OCI-LY3 (cell line): ENCODE measurements around the gene OPCML.

Experiments
- H2AFZ ChIP-seq: fragments of 200-600, 300-600 bp; shearing (Covaris generic); 2 replicates; pipeline ENCODE4 v1.6.0; 2014; ENCODE audit warnings: antibody characterized with exemption, low read depth, low read length
- H3K27ac ChIP-seq: fragments of 200-600, 300-600 bp; sonication (generic); 2 replicates; pipeline ENCODE4 v1.5.1; 2014; ENCODE audit warnings: mild to moderate bottlenecking, low read length, moderate library complexity, mixed read lengths
- H3K27me3 ChIP-seq: fragments of 200-600, 300-600 bp; sonication (generic); 2 replicates; pipeline ENCODE4 v1.6.1; 2014; ENCODE audit warnings: low read depth, low read length, mixed read lengths
- H3K36me3 ChIP-seq: fragments of 200-600, 300-600 bp; sonication (generic); replicated peaks from 2 replicates; pipeline ENCODE3; 2014; ENCODE audit warnings: low read depth, low read length, mixed read lengths
- H3K4me1 ChIP-seq: fragments of 300-600, 200-600 bp; sonication (generic); 2 replicates; pipeline ENCODE4 v1.6.1; 2014; ENCODE audit warnings: low read length, mixed read lengths
- H3K4me2 ChIP-seq: fragments of 200-600, 300-600 bp; sonication (generic); 2 replicates; pipeline ENCODE4 v1.6.1; 2014; ENCODE audit warnings: low read length, mixed read lengths
- H3K4me3 ChIP-seq: fragments of 300-600, 200-600 bp; sonication (generic); 2 replicates; pipeline ENCODE4 v1.5.1; 2014; ENCODE audit warnings: antibody characterized with exemption, mild to moderate bottlenecking, low read length, moderate library complexity
- H3K79me2 ChIP-seq: fragments of 300-600, 200-600 bp; shearing (Covaris generic); 2 replicates; pipeline ENCODE4 v1.6.1; 2014; ENCODE audit warnings: mild to moderate bottlenecking, low read length, mixed read lengths
- H3K9ac ChIP-seq: fragments of 300-600, 200-600 bp; shearing (Covaris generic); 2 replicates; pipeline ENCODE4 v1.6.0; 2014; ENCODE audit warnings: mild to moderate bottlenecking, low read length, moderate library complexity
- H3K9me3 ChIP-seq: fragments of 200-600, 300-600 bp; shearing (Covaris generic); 2 replicates; pipeline ENCODE4 v1.6.1; 2014; ENCODE audit warnings: low read length, mixed read lengths; ENCODE audit not compliant: insufficient read depth
- H4K20me1 ChIP-seq: fragments of 200-600, 300-600 bp; sonication (generic); 2 replicates; pipeline ENCODE4 v1.6.1; 2016; ENCODE audit warnings: low read length, mixed read lengths; ENCODE audit not compliant: insufficient read depth
- EZH2phosphoT487 ChIP-seq: fragments of 200-600 bp; shearing (Covaris generic); IDR thresholded peaks from 2 replicates; pipeline ENCODE4 v1.6.1; 2018; ENCODE audit warnings: antibody characterized with exemption, mixed run types, low read depth
- TF ChIP-seq, protein P1 (sequence below): fragments of 200-600, 300-600 bp; sonication (generic); IDR thresholded peaks from 2 replicates; pipeline ENCODE4 v1.5.1; 2014; ENCODE audit warnings: antibody characterized with exemption, low read length, low read depth

Gene OPCML

GRCh38 chr11:133509924-133510697 is 22.2 kb downstream of the OPCML start:
- Histone ChIP-seq H3K36me3 (no peaks in the 10 kb centered on the region), H4K20me1 (peaks cover 4% of the 10 kb centered on the region; the same call in 1 of the 2 replicates), H3K4me3 (no peak overlapping the region), H2AFZ (no peak overlapping the region), H3K27ac (no peak overlapping the region), H3K9me3 (no peaks in the 10 kb centered on the region), H3K79me2 (no peaks in the 10 kb centered on the region), H3K9ac (no peak overlapping the region), H3K27me3 (peaks cover 9% of the 10 kb centered on the region), H3K4me2 (no peak overlapping the region), H3K4me1 (peaks cover 15% of the 10 kb centered on the region)
- TF ChIP-seq EZH2phosphoT487, result no peak
- TF ChIP-seq, protein P1, sequence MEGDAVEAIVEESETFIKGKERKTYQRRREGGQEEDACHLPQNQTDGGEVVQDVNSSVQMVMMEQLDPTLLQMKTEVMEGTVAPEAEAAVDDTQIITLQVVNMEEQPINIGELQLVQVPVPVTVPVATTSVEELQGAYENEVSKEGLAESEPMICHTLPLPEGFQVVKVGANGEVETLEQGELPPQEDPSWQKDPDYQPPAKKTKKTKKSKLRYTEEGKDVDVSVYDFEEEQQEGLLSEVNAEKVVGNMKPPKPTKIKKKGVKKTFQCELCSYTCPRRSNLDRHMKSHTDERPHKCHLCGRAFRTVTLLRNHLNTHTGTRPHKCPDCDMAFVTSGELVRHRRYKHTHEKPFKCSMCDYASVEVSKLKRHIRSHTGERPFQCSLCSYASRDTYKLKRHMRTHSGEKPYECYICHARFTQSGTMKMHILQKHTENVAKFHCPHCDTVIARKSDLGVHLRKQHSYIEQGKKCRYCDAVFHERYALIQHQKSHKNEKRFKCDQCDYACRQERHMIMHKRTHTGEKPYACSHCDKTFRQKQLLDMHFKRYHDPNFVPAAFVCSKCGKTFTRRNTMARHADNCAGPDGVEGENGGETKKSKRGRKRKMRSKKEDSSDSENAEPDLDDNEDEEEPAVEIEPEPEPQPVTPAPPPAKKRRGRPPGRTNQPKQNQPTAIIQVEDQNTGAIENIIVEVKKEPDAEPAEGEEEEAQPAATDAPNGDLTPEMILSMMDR, result no peak

GRCh38 chr11:133508468-133508867 is 23.8 kb downstream of the OPCML start:
- H3K79me2 ChIP-seq, result no peaks in the 10 kb centered on the region
- H3K27me3 ChIP-seq, result peaks cover 26% of the 10 kb centered on the region
- no peak overlapping the region for H3K4me3 ChIP-seq
- peaks cover 15% of the 10 kb centered on the region for H3K4me1 ChIP-seq
- H3K27ac ChIP-seq, result no peak overlapping the region
- H3K36me3 ChIP-seq, result no peaks in the 10 kb centered on the region
- peaks cover 7% of the 10 kb centered on the region; the same call in 1 of the 2 replicates for H4K20me1 ChIP-seq
- no peak overlapping the region for H2AFZ ChIP-seq
- no peaks in the 10 kb centered on the region for H3K9me3 ChIP-seq
- H3K9ac ChIP-seq, result no peak overlapping the region
- TF ChIP-seq, protein P1, result no peak
- no peak for TF ChIP-seq EZH2phosphoT487
- H3K4me2 ChIP-seq, result no peak overlapping the region

- Histone ChIP-seq H3K36me3 (no peaks in the 10 kb centered on the region), H3K4me3 (no peak overlapping the region), H3K9ac (no peak overlapping the region), H4K20me1 (peaks cover 10% of the 10 kb centered on the region; the same call in 1 of the 2 replicates), H3K27me3 (peaks cover 30% of the 10 kb centered on the region), H3K27ac (no peak overlapping the region), H2AFZ (no peak overlapping the region), H3K4me2 (no peak overlapping the region), H3K9me3 (no peaks in the 10 kb centered on the region), H3K79me2 (no peaks in the 10 kb centered on the region), H3K4me1 (peaks cover 15% of the 10 kb centered on the region)
- no peak for TF ChIP-seq EZH2phosphoT487
- TF ChIP-seq, protein P1, result no peak
These were observed 25.1 kb downstream of the OPCML start for GRCh38 chr11:133507185-133507584.

DNA sequence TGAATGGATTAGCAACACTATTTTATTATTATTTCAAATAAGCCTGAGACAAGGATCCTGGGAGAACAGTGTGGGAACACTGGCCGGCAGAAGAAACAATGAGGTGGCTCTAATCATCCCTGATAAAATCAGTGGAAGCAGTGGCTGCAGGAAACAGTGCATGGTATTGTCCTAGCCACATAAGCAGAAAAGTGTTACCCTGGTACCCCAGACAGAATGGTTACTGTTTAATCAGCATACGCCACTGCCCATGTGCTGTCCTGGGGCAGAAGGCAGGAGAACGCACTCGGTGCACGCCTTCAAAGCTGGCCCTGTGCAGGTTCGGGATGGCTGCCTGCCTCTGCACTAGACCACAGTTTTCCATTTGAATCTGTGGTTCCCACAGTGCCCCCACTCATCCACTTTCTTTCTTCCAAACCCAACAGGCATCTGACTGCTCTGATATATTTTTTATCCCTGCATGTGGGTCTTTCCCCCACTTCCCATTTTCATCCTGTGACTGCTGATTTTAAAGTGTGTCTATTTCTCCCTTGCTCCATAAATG is 25.7 kb downstream of the OPCML start:
- H3K27me3 ChIP-seq, result peaks cover 30% of the 10 kb centered on the region
- H3K9ac ChIP-seq, result no peak overlapping the region
- no peak overlapping the region for H3K4me2 ChIP-seq
- no peak overlapping the region for H3K27ac ChIP-seq
- no peak overlapping the region for H2AFZ ChIP-seq
- no peak overlapping the region for H3K4me3 ChIP-seq
- peaks cover 15% of the 10 kb centered on the region for H3K4me1 ChIP-seq
- H4K20me1 ChIP-seq, result peaks cover 10% of the 10 kb centered on the region; the same call in 1 of the 2 replicates
- TF ChIP-seq, protein P1, result no peak
- TF ChIP-seq EZH2phosphoT487, result no peak
- no peaks in the 10 kb centered on the region for H3K9me3 ChIP-seq
- no peaks in the 10 kb centered on the region for H3K79me2 ChIP-seq
- H3K36me3 ChIP-seq, result no peaks in the 10 kb centered on the region
